ENCODE data around the gene ASCC3.

DNA sequence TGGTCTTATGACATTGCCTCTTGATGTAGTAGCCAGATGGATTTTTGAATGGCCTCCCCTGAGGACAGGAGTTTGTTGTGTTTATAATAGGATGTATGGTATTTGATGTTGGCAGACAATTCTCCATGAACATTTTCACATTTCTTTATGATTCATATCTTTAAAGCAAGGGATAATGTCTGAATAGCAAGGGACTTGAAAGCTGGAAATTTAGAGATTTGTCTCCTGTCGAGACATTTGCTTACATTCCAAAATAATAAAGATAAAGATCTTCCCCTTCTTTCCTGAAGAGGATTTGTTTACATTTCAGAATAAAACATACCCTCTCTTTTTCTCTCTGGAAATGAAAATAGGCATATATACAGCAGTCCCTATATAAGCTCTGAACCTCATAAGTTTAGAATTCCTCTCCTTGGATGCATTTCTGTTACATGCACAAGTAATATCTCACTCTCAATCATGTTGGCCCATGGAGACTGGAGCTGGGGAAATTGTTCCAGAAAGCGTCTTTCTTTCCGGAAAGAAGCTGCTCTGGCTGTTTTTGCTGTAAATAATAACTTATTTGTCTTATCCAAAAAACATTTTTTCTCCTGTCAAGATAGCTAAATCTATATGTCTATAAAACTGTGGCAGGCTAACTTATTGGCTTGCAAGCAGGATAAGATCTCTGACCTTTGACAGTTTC, 42.5 kb upstream of the ASCC3 start:
- TF ChIP-seq, protein P1, sequence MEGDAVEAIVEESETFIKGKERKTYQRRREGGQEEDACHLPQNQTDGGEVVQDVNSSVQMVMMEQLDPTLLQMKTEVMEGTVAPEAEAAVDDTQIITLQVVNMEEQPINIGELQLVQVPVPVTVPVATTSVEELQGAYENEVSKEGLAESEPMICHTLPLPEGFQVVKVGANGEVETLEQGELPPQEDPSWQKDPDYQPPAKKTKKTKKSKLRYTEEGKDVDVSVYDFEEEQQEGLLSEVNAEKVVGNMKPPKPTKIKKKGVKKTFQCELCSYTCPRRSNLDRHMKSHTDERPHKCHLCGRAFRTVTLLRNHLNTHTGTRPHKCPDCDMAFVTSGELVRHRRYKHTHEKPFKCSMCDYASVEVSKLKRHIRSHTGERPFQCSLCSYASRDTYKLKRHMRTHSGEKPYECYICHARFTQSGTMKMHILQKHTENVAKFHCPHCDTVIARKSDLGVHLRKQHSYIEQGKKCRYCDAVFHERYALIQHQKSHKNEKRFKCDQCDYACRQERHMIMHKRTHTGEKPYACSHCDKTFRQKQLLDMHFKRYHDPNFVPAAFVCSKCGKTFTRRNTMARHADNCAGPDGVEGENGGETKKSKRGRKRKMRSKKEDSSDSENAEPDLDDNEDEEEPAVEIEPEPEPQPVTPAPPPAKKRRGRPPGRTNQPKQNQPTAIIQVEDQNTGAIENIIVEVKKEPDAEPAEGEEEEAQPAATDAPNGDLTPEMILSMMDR (IDR thresholded peaks at IDR 0.05; ENCODE audit: low read depth, low read length, missing input control): no peak
- TF ChIP-seq, protein P2, sequence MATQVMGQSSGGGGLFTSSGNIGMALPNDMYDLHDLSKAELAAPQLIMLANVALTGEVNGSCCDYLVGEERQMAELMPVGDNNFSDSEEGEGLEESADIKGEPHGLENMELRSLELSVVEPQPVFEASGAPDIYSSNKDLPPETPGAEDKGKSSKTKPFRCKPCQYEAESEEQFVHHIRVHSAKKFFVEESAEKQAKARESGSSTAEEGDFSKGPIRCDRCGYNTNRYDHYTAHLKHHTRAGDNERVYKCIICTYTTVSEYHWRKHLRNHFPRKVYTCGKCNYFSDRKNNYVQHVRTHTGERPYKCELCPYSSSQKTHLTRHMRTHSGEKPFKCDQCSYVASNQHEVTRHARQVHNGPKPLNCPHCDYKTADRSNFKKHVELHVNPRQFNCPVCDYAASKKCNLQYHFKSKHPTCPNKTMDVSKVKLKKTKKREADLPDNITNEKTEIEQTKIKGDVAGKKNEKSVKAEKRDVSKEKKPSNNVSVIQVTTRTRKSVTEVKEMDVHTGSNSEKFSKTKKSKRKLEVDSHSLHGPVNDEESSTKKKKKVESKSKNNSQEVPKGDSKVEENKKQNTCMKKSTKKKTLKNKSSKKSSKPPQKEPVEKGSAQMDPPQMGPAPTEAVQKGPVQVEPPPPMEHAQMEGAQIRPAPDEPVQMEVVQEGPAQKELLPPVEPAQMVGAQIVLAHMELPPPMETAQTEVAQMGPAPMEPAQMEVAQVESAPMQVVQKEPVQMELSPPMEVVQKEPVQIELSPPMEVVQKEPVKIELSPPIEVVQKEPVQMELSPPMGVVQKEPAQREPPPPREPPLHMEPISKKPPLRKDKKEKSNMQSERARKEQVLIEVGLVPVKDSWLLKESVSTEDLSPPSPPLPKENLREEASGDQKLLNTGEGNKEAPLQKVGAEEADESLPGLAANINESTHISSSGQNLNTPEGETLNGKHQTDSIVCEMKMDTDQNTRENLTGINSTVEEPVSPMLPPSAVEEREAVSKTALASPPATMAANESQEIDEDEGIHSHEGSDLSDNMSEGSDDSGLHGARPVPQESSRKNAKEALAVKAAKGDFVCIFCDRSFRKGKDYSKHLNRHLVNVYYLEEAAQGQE (IDR thresholded peaks at IDR 0.05): no peak
- TF ChIP-seq SP1 (IDR thresholded peaks at IDR 0.05) (no peak), RAD21 (IDR thresholded peaks at IDR 0.05) (no peak), JUND (IDR thresholded peaks at IDR 0.05) (no peak), GABPA (IDR thresholded peaks at IDR 0.05 in 1 of 2, conservative IDR thresholded peaks at IDR 0.05 in 1 of 2) (no peak), TAF1 (conservative IDR thresholded peaks at IDR 0.05) (no peak), FOXA1 (IDR thresholded peaks at IDR 0.05) (no peak), YY1 (IDR thresholded peaks at IDR 0.05) (no peak)
- TF ChIP-seq, protein P3, sequence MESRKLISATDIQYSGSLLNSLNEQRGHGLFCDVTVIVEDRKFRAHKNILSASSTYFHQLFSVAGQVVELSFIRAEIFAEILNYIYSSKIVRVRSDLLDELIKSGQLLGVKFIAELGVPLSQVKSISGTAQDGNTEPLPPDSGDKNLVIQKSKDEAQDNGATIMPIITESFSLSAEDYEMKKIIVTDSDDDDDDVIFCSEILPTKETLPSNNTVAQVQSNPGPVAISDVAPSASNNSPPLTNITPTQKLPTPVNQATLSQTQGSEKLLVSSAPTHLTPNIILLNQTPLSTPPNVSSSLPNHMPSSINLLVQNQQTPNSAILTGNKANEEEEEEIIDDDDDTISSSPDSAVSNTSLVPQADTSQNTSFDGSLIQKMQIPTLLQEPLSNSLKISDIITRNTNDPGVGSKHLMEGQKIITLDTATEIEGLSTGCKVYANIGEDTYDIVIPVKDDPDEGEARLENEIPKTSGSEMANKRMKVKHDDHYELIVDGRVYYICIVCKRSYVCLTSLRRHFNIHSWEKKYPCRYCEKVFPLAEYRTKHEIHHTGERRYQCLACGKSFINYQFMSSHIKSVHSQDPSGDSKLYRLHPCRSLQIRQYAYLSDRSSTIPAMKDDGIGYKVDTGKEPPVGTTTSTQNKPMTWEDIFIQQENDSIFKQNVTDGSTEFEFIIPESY (IDR thresholded peaks at IDR 0.05): no peak
- TF ChIP-seq, protein P4, sequence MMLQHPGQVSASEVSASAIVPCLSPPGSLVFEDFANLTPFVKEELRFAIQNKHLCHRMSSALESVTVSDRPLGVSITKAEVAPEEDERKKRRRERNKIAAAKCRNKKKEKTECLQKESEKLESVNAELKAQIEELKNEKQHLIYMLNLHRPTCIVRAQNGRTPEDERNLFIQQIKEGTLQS (IDR thresholded peaks at IDR 0.05): no peak
- TF ChIP-seq, protein P5, sequence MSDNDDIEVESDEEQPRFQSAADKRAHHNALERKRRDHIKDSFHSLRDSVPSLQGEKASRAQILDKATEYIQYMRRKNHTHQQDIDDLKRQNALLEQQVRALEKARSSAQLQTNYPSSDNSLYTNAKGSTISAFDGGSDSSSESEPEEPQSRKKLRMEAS (IDR thresholded peaks at IDR 0.05): no peak

Measured in liver (tissue), 3 donors.